IMR-90 (cell line): Measurements from ENCODE around the gene ELFN1. TPM values are rescaled to one million over a fixed set of nuclear protein-coding genes. Genes with fewer than 3 reads are reported as not detected.

ENCODE experiments used
- ATAC-seq: fragments of 200-7000 bp; cut with Tn5 transposase; 2 replicates; pipeline ENCODE4 v1.9.1; 2020; ENCODE audit warnings: low read depth, mild to moderate bottlenecking, moderate library complexity
- BruUV-seq: library from RNA; stranded (reverse); fragments of 400-500 nt; replicated peaks from 2 replicates; lab custom pipeline; 2021; lab: Mats Ljungman, UMichigan
- CTCF ChIA-PET: fragments of 300-600 bp; formaldehyde crosslinking; extraction: SDS; loops from one replicate; lab custom pipeline; 2021; ENCODE audit warnings: antibody characterized with exemption; lab: Yijun Ruan, JAX
- POLR2A ChIA-PET: fragments of 300-600 bp; sonication (Branson Sonifier 250); formaldehyde crosslinking; loops from one replicate; lab custom pipeline; 2022; ENCODE audit warnings: antibody characterized with exemption; ENCODE audit not compliant: unreplicated experiment; lab: Charles Lee
- DNase-seq: peaks from one replicate; pipeline ENCODE4 v3.0.0; 2013
- H2AFZ ChIP-seq: replicated peaks from 2 replicates; pipeline ENCODE3; 2013; ENCODE audit warnings: low read length, mild to moderate bottlenecking; ENCODE audit not compliant: poor library complexity
- H2AK5ac ChIP-seq: 2 replicates; pipeline ENCODE4 v1.6.1; 2013; ENCODE audit warnings: low read depth, low read length, inconsistent platforms
- H2AK9ac ChIP-seq: replicated peaks from 2 replicates; pipeline ENCODE3; 2013; ENCODE audit warnings: mild to moderate bottlenecking, low read depth, low read length, moderate library complexity; ENCODE audit not compliant: poor library complexity
- H2BK120ac ChIP-seq: 2 replicates; pipeline ENCODE4 v1.6.1; 2013; ENCODE audit warnings: low read depth, low read length, inconsistent platforms
- H2BK15ac ChIP-seq: 3 replicates; pipeline ENCODE4 v1.6.1; 2013; ENCODE audit warnings: low read depth, low read length, inconsistent platforms
- H2BK20ac ChIP-seq: 2 replicates; pipeline ENCODE4 v1.6.1; 2013; ENCODE audit warnings: low read depth, mild to moderate bottlenecking, inconsistent platforms, low read length, moderate library complexity
- H2BK5ac ChIP-seq: 2 replicates; pipeline ENCODE4 v1.6.1; 2013; ENCODE audit warnings: mild to moderate bottlenecking, low read depth, low read length, inconsistent platforms; ENCODE audit not compliant: poor library complexity, severe bottlenecking
- H3K14ac ChIP-seq: replicated peaks from 2 replicates; pipeline ENCODE4 v1.6.1; 2013; ENCODE audit warnings: low read depth, low read length, inconsistent platforms
- H3K18ac ChIP-seq: 2 replicates; pipeline ENCODE4 v1.6.1; 2013; ENCODE audit warnings: low read depth, low read length, control low read depth
- H3K23ac ChIP-seq: 2 replicates; pipeline ENCODE4 v1.6.1; 2013; ENCODE audit warnings: low read depth, low read length, inconsistent platforms
- H3K27ac ChIP-seq: 2 replicates; pipeline ENCODE4 v1.5.1; 2013; ENCODE audit warnings: mild to moderate bottlenecking, control low read depth, low read length; ENCODE audit not compliant: insufficient read depth
- H3K27me3 ChIP-seq: 2 replicates; pipeline ENCODE4 v1.6.1; 2013; ENCODE audit warnings: low read length; ENCODE audit not compliant: control insufficient read depth, insufficient read depth
- H3K36me3 ChIP-seq: 2 replicates; pipeline ENCODE4 v1.6.1; 2013; ENCODE audit warnings: low read length, mixed read lengths; ENCODE audit not compliant: control insufficient read depth, insufficient read depth
- H3K4ac ChIP-seq: 2 replicates; pipeline ENCODE4 v1.6.1; 2013; ENCODE audit warnings: low read depth, low read length, inconsistent platforms
- H3K4me1 ChIP-seq: 2 replicates; pipeline ENCODE4 v1.6.1; 2013; ENCODE audit warnings: low read length, mixed read lengths; ENCODE audit not compliant: control insufficient read depth, insufficient read depth
- H3K4me2 ChIP-seq: 2 replicates; pipeline ENCODE4 v1.6.1; 2013; ENCODE audit warnings: low read depth, mild to moderate bottlenecking, control low read depth, low read length, moderate library complexity
- H3K4me3 ChIP-seq: 2 replicates; pipeline ENCODE4 v1.5.1; 2013; ENCODE audit warnings: low read depth, mild to moderate bottlenecking, control low read depth, low read length, moderate library complexity; ENCODE audit not compliant: insufficient read depth
- H3K56ac ChIP-seq: 2 replicates; pipeline ENCODE4 v1.6.1; 2013; ENCODE audit warnings: low read length, inconsistent platforms; ENCODE audit not compliant: insufficient read depth; ENCODE audit errors: extremely low read depth
- H3K79me1 ChIP-seq, 2 experiments: 2 replicates each; pipeline ENCODE4 v1.6.1; 2013; ENCODE audit warnings: low read length in 2 of 2, inconsistent platforms in 1 of 2, low read depth in 1 of 2
- H3K9ac ChIP-seq: 2 replicates; pipeline ENCODE4 v1.6.1; 2013; ENCODE audit warnings: low read depth, low read length, control low read depth
- H3K9me1 ChIP-seq: 2 replicates; pipeline ENCODE4 v1.6.1; 2013; ENCODE audit warnings: low read length, inconsistent platforms; ENCODE audit not compliant: insufficient read depth
- H3K9me3 ChIP-seq: 2 replicates; pipeline ENCODE4 v1.6.1; 2013; ENCODE audit warnings: low read length; ENCODE audit not compliant: control insufficient read depth, insufficient read depth
- H4K20me1 ChIP-seq: 2 replicates; pipeline ENCODE4 v1.6.1; 2013; ENCODE audit warnings: low read length, inconsistent platforms; ENCODE audit not compliant: insufficient read depth
- H4K5ac ChIP-seq: 2 replicates; pipeline ENCODE4 v1.6.1; 2013; ENCODE audit warnings: mild to moderate bottlenecking, low read depth, low read length, control low read depth
- H4K8ac ChIP-seq, 2 experiments: 2 replicates each; pipeline ENCODE4 v1.6.1; 2013; ENCODE audit warnings: low read depth in 2 of 2, low read length in 2 of 2, control low read depth in 1 of 2, inconsistent platforms in 1 of 2
- H4K91ac ChIP-seq: 2 replicates; pipeline ENCODE4 v1.6.1; 2013; ENCODE audit warnings: low read depth, low read length, inconsistent platforms; ENCODE audit not compliant: insufficient read depth
- CEBPB ChIP-seq: IDR thresholded peaks from 2 replicates; pipeline ENCODE4 v1.6.1; 2012; ENCODE audit warnings: low read depth, low read length, improper control_type of control experiment
- MAFK ChIP-seq: IDR thresholded peaks from 2 replicates; pipeline ENCODE4 v1.6.1; 2012; ENCODE audit warnings: low read depth, low read length, improper control_type of control experiment
- MAZ ChIP-seq: IDR thresholded peaks from 2 replicates; pipeline ENCODE4 v1.6.1; 2012; ENCODE audit warnings: low read depth, mild to moderate bottlenecking, low read length, improper control_type of control experiment, moderate library complexity, borderline replicate concordance
- RCOR1 ChIP-seq: IDR thresholded peaks from 2 replicates; pipeline ENCODE4 v1.6.1; 2012; ENCODE audit warnings: mild to moderate bottlenecking, low read length, improper control_type of control experiment; ENCODE audit not compliant: insufficient replicate concordance
- SMC3 ChIP-seq: fragments of 150-350 bp; IDR thresholded peaks from 2 replicates; pipeline ENCODE4 v1.6.1; 2016; ENCODE audit warnings: low read depth, mild to moderate bottlenecking, antibody characterized with exemption, low read length, moderate library complexity
- USF2 ChIP-seq: fragments of 150-350 bp; IDR thresholded peaks from 2 replicates; pipeline ENCODE4 v1.6.1; 2017; ENCODE audit warnings: mild to moderate bottlenecking, antibody characterized with exemption, low read length, low read depth
- WGBS, 2 experiments: methylation state at CpG; one replicate each; pipeline versions ENCODE4 v1.1.5 to v1.1.7; 2013; ENCODE audit warnings: missing lambda C conversion rate in 2 of 2; ENCODE audit not compliant: insufficient read length in 1 of 2; ENCODE audit errors: extremely low coverage in 2 of 2; 5-methylcytosine and 5-hydroxymethylcytosine counted together
- dilution Hi-C: fragments of 300-500 bp; cut with HindIII; formaldehyde crosslinking; loops from one replicate; pipeline ENCODE4 v1.14.3; 2018; ENCODE audit warnings: low sequenced_read_pairs; ENCODE audit not compliant: unreplicated experiment
- in situ Hi-C: fragments of 300-500 bp; cut with MboI; formaldehyde crosslinking; loops from 3 replicates; pipeline ENCODE4 v1.14.3; 2019; ENCODE audit warnings: low sequenced_read_pairs, inconsistent platforms, mixed read lengths
- intact Hi-C: fragments of 100-400 bp; cut with micrococcal nuclease; formaldehyde crosslinking; loops from 2 replicates; pipeline ENCODE4 v1.10.0; 2022
- polyA plus RNA-seq, 3 experiments: library from polyadenylated mRNA; depleted of rRNA; stranded (reverse); fragments of >200 nt; gene quantifications; 2 replicates each; pipeline ENCODE4 v1.2.3, GENCODE V29; 2012; ENCODE audit warnings: low replicate concordance in 1 of 3
- total RNA-seq: library from RNA; depleted of rRNA; stranded (reverse); fragments of >200 nt; gene quantifications from 2 replicates; pipeline ENCODE4 v1.2.3, GENCODE V29; 2012
- TF ChIP-seq, protein P1 (sequence below): conservative IDR thresholded peaks from 2 replicates; pipeline ENCODE4 v1.5.1; 2012; ENCODE audit warnings: mild to moderate bottlenecking, low read depth, low read length, improper control_type of control experiment

Gene ELFN1
- total and polyA plus RNA-seq, 2 of the 4 experiments (the other 2 are of a cell fraction): 1.6 to 5.2 TPM

- in situ Hi-C loops: no loop called here
- CTCF ChIA-PET: no interaction called here
Observed at GRCh38 chr7:1754345-1754908, 84.3 kb downstream of the ELFN1 start.

More at GRCh38 chr7:1754345-1754908, 84.3 kb downstream of the ELFN1 start:
- Histone ChIP-seq H3K36me3 (no peaks in the 10 kb centered on the region), H4K8ac (no peak overlapping the region), H4K20me1 (no peaks in the 10 kb centered on the region), H2BK5ac (no peak overlapping the region), H2BK20ac (no peak overlapping the region), H3K23ac (no peak overlapping the region), H3K56ac (no peak overlapping the region), H2BK120ac (no peak overlapping the region), H2BK15ac (no peak overlapping the region), H3K9me3 (no peaks in the 10 kb centered on the region), H3K4me2 (no peak overlapping the region), H2AK9ac (no peak overlapping the region), H3K18ac (no peak overlapping the region), H3K27ac (no peak overlapping the region), H3K4ac (no peak overlapping the region), H4K5ac (no peak overlapping the region), H3K27me3 (peaks cover 24% of the 10 kb centered on the region), H2AFZ (no peak overlapping the region), H3K9me1 (no peaks in the 10 kb centered on the region), H3K14ac (no peak overlapping the region), H3K9ac (no peak overlapping the region), H3K79me1 (no peaks in the 10 kb centered on the region), H2AK5ac (no peak overlapping the region), H3K4me3 (no peak overlapping the region), H3K4me1 (no peaks in the 10 kb centered on the region), H4K91ac (no peak overlapping the region)
- POLR2A ChIA-PET: no interaction called here
- dilution Hi-C loops: no loop called here
- no TSS peak for BruUV-seq
- DNase-seq: no peak
- intact Hi-C loops: no loop called here
- TF ChIP-seq RCOR1: no peak
- no peak for TF ChIP-seq SMC3
- TF ChIP-seq, protein P1, sequence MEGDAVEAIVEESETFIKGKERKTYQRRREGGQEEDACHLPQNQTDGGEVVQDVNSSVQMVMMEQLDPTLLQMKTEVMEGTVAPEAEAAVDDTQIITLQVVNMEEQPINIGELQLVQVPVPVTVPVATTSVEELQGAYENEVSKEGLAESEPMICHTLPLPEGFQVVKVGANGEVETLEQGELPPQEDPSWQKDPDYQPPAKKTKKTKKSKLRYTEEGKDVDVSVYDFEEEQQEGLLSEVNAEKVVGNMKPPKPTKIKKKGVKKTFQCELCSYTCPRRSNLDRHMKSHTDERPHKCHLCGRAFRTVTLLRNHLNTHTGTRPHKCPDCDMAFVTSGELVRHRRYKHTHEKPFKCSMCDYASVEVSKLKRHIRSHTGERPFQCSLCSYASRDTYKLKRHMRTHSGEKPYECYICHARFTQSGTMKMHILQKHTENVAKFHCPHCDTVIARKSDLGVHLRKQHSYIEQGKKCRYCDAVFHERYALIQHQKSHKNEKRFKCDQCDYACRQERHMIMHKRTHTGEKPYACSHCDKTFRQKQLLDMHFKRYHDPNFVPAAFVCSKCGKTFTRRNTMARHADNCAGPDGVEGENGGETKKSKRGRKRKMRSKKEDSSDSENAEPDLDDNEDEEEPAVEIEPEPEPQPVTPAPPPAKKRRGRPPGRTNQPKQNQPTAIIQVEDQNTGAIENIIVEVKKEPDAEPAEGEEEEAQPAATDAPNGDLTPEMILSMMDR: no peak
- TF ChIP-seq USF2: no peak
- no peak for TF ChIP-seq MAFK
- TF ChIP-seq MAZ: no peak
- no peak for TF ChIP-seq CEBPB
- no CpG with 5 or more reads among the region's 5 CpGs for WGBS, 2 experiments
- no peak for ATAC-seq
